Transverse colon (tissue), 3 donors: ENCODE measurements around the gene FBXO40.

Source experiments
- CTCF ChIP-seq, 5 experiments: fragments of 200-600 bp in 3 of 5; fragments of 450-650 bp in 2 of 5; sonication (generic) in 3 of 5; IDR thresholded peaks; 1 replicate in 2 of 5; 2 replicates in 3 of 5; pipeline ENCODE4 v1.5.1; 2016 to 2017; ENCODE audit warnings: antibody characterized with exemption in 5 of 5, inconsistent platforms in 3 of 5, mild to moderate bottlenecking in 2 of 5, moderate library complexity in 1 of 5
- EP300 ChIP-seq: sonication (generic); formaldehyde crosslinking; IDR thresholded peaks from one replicate; pipeline ENCODE4 v1.6.1; 2017; ENCODE audit warnings: antibody characterized with exemption, low read depth
- POLR2A ChIP-seq: fragments of 450-650 bp; IDR thresholded peaks from one replicate; pipeline ENCODE4 v1.6.1; 2016; ENCODE audit warnings: antibody characterized with exemption, mild to moderate bottlenecking, moderate library complexity

- no peak for TF ChIP-seq CTCF (IDR thresholded peaks at IDR 0.05)
- TF ChIP-seq POLR2A: no peak
- no peak for TF ChIP-seq EP300
Measured at GRCh38 chr3:121651684-121652083, 58.5 kb downstream of the FBXO40 start.
